OCI-LY3 (cell line): Measurements from ENCODE around the gene MGST2.
"Not testable (repeated sequence)": the region's sequence is repeated elsewhere in the genome, so short reads cannot be mapped to it uniquely, and the experiment has no call there.

Experiments
- H2AFZ ChIP-seq: fragments of 200-600, 300-600 bp; shearing (Covaris generic); 2 replicates; pipeline ENCODE4 v1.6.0; 2014; ENCODE audit warnings: antibody characterized with exemption, low read depth, low read length
- H3K27ac ChIP-seq: fragments of 200-600, 300-600 bp; sonication (generic); 2 replicates; pipeline ENCODE4 v1.5.1; 2014; ENCODE audit warnings: mild to moderate bottlenecking, low read length, moderate library complexity, mixed read lengths
- H3K27me3 ChIP-seq: fragments of 200-600, 300-600 bp; sonication (generic); 2 replicates; pipeline ENCODE4 v1.6.1; 2014; ENCODE audit warnings: low read depth, low read length, mixed read lengths
- H3K36me3 ChIP-seq: fragments of 200-600, 300-600 bp; sonication (generic); replicated peaks from 2 replicates; pipeline ENCODE3; 2014; ENCODE audit warnings: low read depth, low read length, mixed read lengths
- H3K4me1 ChIP-seq: fragments of 300-600, 200-600 bp; sonication (generic); 2 replicates; pipeline ENCODE4 v1.6.1; 2014; ENCODE audit warnings: low read length, mixed read lengths
- H3K4me2 ChIP-seq: fragments of 200-600, 300-600 bp; sonication (generic); 2 replicates; pipeline ENCODE4 v1.6.1; 2014; ENCODE audit warnings: low read length, mixed read lengths
- H3K4me3 ChIP-seq: fragments of 300-600, 200-600 bp; sonication (generic); 2 replicates; pipeline ENCODE4 v1.5.1; 2014; ENCODE audit warnings: antibody characterized with exemption, mild to moderate bottlenecking, low read length, moderate library complexity
- H3K79me2 ChIP-seq: fragments of 300-600, 200-600 bp; shearing (Covaris generic); 2 replicates; pipeline ENCODE4 v1.6.1; 2014; ENCODE audit warnings: mild to moderate bottlenecking, low read length, mixed read lengths
- H3K9ac ChIP-seq: fragments of 300-600, 200-600 bp; shearing (Covaris generic); 2 replicates; pipeline ENCODE4 v1.6.0; 2014; ENCODE audit warnings: mild to moderate bottlenecking, low read length, moderate library complexity
- H3K9me3 ChIP-seq: fragments of 200-600, 300-600 bp; shearing (Covaris generic); 2 replicates; pipeline ENCODE4 v1.6.1; 2014; ENCODE audit warnings: low read length, mixed read lengths; ENCODE audit not compliant: insufficient read depth
- H4K20me1 ChIP-seq: fragments of 200-600, 300-600 bp; sonication (generic); 2 replicates; pipeline ENCODE4 v1.6.1; 2016; ENCODE audit warnings: low read length, mixed read lengths; ENCODE audit not compliant: insufficient read depth
- EZH2phosphoT487 ChIP-seq: fragments of 200-600 bp; shearing (Covaris generic); IDR thresholded peaks from 2 replicates; pipeline ENCODE4 v1.6.1; 2018; ENCODE audit warnings: antibody characterized with exemption, mixed run types, low read depth
- TF ChIP-seq, protein P1 (sequence below): fragments of 200-600, 300-600 bp; sonication (generic); IDR thresholded peaks from 2 replicates; pipeline ENCODE4 v1.5.1; 2014; ENCODE audit warnings: antibody characterized with exemption, low read length, low read depth

Gene MGST2

DNA sequence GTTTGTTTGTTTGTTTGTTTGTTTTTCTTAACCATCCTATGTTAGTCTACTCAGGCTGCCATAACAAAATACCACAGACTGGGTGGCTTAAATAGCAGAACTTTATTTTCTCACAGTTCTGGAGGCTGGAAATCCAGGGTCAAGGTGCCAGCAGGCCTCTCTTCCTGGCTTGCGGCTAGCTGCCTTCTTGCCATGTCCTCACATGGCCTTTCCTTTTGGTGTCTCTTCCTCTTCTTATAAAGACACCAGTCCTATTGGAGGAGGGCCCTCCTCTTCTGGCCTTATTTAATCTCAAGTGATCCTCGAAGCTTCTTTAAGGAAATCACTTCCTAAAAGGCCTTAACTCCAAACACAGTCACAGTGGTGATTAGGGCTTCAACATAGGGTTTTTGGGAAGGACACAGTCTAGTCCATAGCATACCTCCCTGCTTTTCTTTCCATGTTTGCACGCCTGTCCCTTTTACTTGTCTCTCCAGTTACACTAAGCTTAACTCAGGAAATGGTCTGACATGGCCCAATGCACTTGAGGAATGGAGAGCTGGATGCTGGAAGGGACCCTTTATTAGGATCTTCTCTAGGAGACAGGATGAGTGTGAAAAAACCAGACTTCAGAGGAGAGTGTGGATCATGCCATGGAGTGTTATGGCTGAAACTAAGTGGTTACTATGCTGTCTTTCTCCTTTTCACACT lies 36.0 kb upstream of the MGST2 start:
- no peak overlapping the region for H3K4me2 ChIP-seq
- H3K9me3 ChIP-seq = no peaks in the 10 kb centered on the region
- no peak overlapping the region for H3K27ac ChIP-seq
- H3K4me1 ChIP-seq = no peaks in the 10 kb centered on the region
- no peak overlapping the region for H2AFZ ChIP-seq
- peaks cover 29% of the 10 kb centered on the region for H3K27me3 ChIP-seq
- H3K4me3 ChIP-seq = no peak overlapping the region
- TF ChIP-seq, protein P1, sequence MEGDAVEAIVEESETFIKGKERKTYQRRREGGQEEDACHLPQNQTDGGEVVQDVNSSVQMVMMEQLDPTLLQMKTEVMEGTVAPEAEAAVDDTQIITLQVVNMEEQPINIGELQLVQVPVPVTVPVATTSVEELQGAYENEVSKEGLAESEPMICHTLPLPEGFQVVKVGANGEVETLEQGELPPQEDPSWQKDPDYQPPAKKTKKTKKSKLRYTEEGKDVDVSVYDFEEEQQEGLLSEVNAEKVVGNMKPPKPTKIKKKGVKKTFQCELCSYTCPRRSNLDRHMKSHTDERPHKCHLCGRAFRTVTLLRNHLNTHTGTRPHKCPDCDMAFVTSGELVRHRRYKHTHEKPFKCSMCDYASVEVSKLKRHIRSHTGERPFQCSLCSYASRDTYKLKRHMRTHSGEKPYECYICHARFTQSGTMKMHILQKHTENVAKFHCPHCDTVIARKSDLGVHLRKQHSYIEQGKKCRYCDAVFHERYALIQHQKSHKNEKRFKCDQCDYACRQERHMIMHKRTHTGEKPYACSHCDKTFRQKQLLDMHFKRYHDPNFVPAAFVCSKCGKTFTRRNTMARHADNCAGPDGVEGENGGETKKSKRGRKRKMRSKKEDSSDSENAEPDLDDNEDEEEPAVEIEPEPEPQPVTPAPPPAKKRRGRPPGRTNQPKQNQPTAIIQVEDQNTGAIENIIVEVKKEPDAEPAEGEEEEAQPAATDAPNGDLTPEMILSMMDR = no peak
- no peak for TF ChIP-seq EZH2phosphoT487
- H3K79me2 ChIP-seq = no peaks in the 10 kb centered on the region
- H3K9ac ChIP-seq = no peak overlapping the region
- no peaks in the 10 kb centered on the region for H4K20me1 ChIP-seq
- H3K36me3 ChIP-seq = no peaks in the 10 kb centered on the region

GRCh38 chr4:139630126-139630495 lies 35.5 kb upstream of the MGST2 start:
- no peaks in the 10 kb centered on the region for H3K4me1 ChIP-seq
- H3K4me3 ChIP-seq = no peak overlapping the region
- H3K9ac ChIP-seq = no peak overlapping the region
- no peaks in the 10 kb centered on the region for H3K79me2 ChIP-seq
- TF ChIP-seq, protein P1 = no peak
- TF ChIP-seq EZH2phosphoT487 = no peak
- H3K9me3 ChIP-seq = no peaks in the 10 kb centered on the region
- H3K27ac ChIP-seq = no peak overlapping the region
- H3K36me3 ChIP-seq = no peaks in the 10 kb centered on the region
- peaks cover 29% of the 10 kb centered on the region for H3K27me3 ChIP-seq
- no peak overlapping the region for H2AFZ ChIP-seq
- no peaks in the 10 kb centered on the region for H4K20me1 ChIP-seq
- no peak overlapping the region for H3K4me2 ChIP-seq

DNA sequence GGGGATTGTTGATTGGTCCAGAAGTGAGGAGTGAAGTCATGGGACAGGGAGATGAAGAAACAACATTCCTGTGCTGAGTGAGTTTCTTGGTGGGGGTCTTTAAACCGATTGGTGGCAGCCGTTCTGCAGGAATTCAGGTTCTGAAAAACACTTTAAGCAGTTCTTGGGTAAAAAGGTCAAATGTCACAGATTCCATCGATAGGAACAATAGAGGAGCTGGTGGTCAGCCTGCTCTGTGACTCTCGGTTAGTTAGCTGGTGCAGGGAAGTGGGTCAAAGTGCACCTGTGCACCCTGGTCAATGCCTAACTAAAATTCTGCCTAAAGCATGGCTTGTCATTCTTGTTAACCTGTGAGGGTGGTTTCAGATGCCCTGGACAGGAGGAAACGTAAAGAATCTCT lies 34.6 kb upstream of the MGST2 start:
- H4K20me1 ChIP-seq = no peaks in the 10 kb centered on the region
- H3K27ac ChIP-seq = no peak overlapping the region
- H3K4me1 ChIP-seq = no peaks in the 10 kb centered on the region
- no peaks in the 10 kb centered on the region for H3K9me3 ChIP-seq
- no peak overlapping the region for H3K9ac ChIP-seq
- no peak overlapping the region for H3K4me3 ChIP-seq
- H2AFZ ChIP-seq = no peak overlapping the region
- TF ChIP-seq EZH2phosphoT487 = no peak
- TF ChIP-seq, protein P1 = no peak
- peaks cover 29% of the 10 kb centered on the region for H3K27me3 ChIP-seq
- no peaks in the 10 kb centered on the region for H3K79me2 ChIP-seq
- H3K36me3 ChIP-seq = no peaks in the 10 kb centered on the region
- no peak overlapping the region for H3K4me2 ChIP-seq

DNA sequence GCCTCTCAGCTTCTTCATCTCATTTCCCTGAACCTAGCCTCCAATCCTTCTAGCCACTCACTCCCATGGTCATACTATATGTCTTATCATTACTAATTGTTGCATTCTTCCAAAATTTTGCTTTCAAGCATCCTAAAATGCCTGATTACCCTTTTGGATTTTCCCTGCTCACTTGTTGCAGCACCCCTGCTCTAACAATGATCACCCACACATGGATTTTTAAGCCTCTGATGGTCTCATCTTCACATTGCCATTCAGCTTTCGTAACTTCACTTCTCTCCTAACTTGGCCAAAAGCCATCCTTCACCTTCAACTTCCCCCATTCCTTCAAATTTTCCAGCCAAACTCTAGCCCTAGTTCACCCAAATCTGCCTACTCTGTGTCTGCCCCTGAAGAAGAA lies 33.8 kb upstream of the MGST2 start:
- TF ChIP-seq, protein P1 = no peak
- TF ChIP-seq EZH2phosphoT487 = no peak
- no peaks in the 10 kb centered on the region for H4K20me1 ChIP-seq
- H3K4me3 ChIP-seq = no peak overlapping the region
- no peak overlapping the region for H3K9ac ChIP-seq
- H3K27me3 ChIP-seq = peaks cover 29% of the 10 kb centered on the region
- no peaks in the 10 kb centered on the region for H3K4me1 ChIP-seq
- no peak overlapping the region for H2AFZ ChIP-seq
- no peak overlapping the region for H3K4me2 ChIP-seq
- no peaks in the 10 kb centered on the region for H3K9me3 ChIP-seq
- no peak overlapping the region for H3K27ac ChIP-seq
- H3K79me2 ChIP-seq = no peaks in the 10 kb centered on the region
- no peaks in the 10 kb centered on the region for H3K36me3 ChIP-seq

- H3K79me2 ChIP-seq, H3K36me3 ChIP-seq, H3K27ac ChIP-seq, H2AFZ ChIP-seq, H3K4me3 ChIP-seq, H3K9ac ChIP-seq, H3K4me1 ChIP-seq, H4K20me1 ChIP-seq, H3K9me3 ChIP-seq, H3K4me2 ChIP-seq: not testable (repeated sequence)
- peaks cover 29% of the 10 kb centered on the region for H3K27me3 ChIP-seq
Measured at GRCh38 chr4:139632739-139633138, 32.9 kb upstream of the MGST2 start.
